ENCODE data around the gene ETS2.

The ETS2 gene

DNA sequence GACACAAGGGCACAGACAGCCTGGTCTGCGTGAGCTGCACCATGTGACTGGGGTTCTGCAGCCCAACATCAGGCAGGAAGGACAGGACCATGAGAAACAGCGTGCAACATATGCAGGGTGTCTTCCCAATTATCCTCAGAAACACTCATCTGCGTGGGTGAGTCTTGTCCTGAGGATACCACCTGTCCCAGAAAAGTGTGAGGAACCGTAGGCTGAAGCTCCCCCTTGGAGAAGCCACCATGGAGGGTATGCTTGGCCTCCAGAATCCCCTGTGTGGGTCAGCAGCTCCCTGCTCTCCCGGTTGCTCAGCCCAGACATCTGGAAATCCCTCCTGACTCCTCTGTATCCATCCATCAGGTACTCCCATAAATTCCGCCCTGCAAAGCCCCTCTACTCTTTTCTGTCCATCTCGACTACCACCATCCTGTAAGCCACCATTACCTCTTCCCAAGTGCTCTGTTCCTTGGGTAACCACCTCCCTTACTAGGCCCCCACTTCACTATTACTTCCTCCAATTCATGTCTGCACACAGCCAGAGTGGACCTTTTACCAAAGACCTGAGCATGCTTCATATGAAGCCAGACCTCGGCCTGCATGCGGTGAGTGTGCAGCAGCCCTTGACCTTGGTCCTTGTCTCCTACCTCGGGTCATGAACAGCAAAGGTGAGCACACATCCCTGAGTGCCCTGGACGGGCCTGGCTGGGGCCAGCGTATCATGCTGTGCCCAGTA is 33.0 kb downstream of the ETS2 start:
- peak; percentile 23; the same call in 2 of the 3 replicates for ATAC-seq
- TF ChIP-seq SNAI2 (CRISPR knock-in tag; IDR thresholded peaks at IDR 0.05): no peak
- TF ChIP-seq GLIS3 (CRISPR knock-in tag; IDR thresholded peaks at IDR 0.05): no peak
- TF ChIP-seq ZFP3 (CRISPR knock-in tag; IDR thresholded peaks at IDR 0.05): no peak
- TF ChIP-seq, protein P1, sequence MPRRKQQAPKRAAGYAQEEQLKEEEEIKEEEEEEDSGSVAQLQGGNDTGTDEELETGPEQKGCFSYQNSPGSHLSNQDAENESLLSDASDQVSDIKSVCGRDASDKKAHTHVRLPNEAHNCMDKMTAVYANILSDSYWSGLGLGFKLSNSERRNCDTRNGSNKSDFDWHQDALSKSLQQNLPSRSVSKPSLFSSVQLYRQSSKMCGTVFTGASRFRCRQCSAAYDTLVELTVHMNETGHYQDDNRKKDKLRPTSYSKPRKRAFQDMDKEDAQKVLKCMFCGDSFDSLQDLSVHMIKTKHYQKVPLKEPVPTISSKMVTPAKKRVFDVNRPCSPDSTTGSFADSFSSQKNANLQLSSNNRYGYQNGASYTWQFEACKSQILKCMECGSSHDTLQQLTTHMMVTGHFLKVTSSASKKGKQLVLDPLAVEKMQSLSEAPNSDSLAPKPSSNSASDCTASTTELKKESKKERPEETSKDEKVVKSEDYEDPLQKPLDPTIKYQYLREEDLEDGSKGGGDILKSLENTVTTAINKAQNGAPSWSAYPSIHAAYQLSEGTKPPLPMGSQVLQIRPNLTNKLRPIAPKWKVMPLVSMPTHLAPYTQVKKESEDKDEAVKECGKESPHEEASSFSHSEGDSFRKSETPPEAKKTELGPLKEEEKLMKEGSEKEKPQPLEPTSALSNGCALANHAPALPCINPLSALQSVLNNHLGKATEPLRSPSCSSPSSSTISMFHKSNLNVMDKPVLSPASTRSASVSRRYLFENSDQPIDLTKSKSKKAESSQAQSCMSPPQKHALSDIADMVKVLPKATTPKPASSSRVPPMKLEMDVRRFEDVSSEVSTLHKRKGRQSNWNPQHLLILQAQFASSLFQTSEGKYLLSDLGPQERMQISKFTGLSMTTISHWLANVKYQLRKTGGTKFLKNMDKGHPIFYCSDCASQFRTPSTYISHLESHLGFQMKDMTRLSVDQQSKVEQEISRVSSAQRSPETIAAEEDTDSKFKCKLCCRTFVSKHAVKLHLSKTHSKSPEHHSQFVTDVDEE (CRISPR knock-in tag; IDR thresholded peaks at IDR 0.05): no peak
- no peak for TF ChIP-seq CSDC2 (CRISPR knock-in tag; IDR thresholded peaks at IDR 0.05)
- TF ChIP-seq ARNTL (CRISPR knock-in tag; IDR thresholded peaks at IDR 0.05; ENCODE audit: borderline replicate concordance, low read depth): no peak
- no peak for TF ChIP-seq ZFP30 (CRISPR knock-in tag; IDR thresholded peaks at IDR 0.05)

DNA sequence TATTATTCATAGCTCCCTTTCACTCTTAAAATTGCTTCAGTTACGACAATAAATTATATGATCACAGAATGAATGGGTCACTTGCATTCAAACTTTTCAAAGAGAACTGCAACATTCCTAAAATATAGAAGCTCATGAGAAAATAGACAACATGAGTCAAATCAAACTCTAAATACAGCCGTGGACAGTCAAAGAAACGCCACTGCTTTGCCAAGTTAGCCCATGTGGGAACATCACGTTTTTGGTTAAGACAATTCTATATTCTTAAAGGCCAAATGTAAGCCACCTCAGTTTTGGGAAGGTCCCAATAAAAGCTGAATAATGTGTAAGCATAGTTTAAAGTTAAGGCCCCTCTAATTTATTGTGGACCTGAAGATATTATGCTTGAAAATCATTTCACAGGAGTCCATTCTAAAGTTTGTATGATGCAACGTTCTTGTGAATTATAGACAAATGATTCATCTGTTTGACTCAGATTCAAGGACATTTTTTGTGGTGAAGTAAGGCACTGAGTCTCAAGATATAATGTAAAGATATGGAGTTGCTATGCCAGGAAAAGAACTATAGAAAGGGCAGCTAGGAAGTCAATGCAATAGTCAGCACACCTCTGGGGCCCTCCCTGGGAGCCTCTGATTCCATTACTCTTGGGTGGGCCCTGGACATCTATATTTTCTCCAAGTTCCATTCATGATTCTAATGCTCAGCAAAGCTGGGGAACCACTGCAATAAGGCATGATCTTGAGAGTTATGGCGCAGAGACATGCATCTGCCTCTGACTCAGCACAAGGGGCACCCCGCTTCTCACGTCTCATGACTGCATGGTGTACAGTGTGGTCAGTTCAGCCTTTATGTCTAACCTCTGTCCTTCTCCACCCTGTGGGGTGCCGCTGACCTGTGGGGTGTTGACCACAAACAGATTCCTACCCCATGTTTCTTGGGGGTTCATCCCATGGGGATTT is 33.9 kb downstream of the ETS2 start:
- TF ChIP-seq ESRRG (CRISPR knock-in tag; IDR thresholded peaks at IDR 0.05): no peak
- TF ChIP-seq, protein P2, sequence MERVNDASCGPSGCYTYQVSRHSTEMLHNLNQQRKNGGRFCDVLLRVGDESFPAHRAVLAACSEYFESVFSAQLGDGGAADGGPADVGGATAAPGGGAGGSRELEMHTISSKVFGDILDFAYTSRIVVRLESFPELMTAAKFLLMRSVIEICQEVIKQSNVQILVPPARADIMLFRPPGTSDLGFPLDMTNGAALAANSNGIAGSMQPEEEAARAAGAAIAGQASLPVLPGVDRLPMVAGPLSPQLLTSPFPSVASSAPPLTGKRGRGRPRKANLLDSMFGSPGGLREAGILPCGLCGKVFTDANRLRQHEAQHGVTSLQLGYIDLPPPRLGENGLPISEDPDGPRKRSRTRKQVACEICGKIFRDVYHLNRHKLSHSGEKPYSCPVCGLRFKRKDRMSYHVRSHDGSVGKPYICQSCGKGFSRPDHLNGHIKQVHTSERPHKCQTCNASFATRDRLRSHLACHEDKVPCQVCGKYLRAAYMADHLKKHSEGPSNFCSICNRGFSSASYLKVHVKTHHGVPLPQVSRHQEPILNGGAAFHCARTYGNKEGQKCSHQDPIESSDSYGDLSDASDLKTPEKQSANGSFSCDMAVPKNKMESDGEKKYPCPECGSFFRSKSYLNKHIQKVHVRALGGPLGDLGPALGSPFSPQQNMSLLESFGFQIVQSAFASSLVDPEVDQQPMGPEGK (CRISPR knock-in tag; IDR thresholded peaks at IDR 0.05; ENCODE audit: borderline replicate concordance): no peak
- TF ChIP-seq, protein P1 (CRISPR knock-in tag; IDR thresholded peaks at IDR 0.05): no peak
- no peak for TF ChIP-seq TCF4 (CRISPR knock-in tag; IDR thresholded peaks at IDR 0.05; ENCODE audit: borderline replicate concordance)
- no peak for TF ChIP-seq ISL1 (CRISPR knock-in tag; IDR thresholded peaks at IDR 0.05)
- no peak for TF ChIP-seq ZFP3 (CRISPR knock-in tag; IDR thresholded peaks at IDR 0.05)
- ATAC-seq: peak; percentile 80

DNA sequence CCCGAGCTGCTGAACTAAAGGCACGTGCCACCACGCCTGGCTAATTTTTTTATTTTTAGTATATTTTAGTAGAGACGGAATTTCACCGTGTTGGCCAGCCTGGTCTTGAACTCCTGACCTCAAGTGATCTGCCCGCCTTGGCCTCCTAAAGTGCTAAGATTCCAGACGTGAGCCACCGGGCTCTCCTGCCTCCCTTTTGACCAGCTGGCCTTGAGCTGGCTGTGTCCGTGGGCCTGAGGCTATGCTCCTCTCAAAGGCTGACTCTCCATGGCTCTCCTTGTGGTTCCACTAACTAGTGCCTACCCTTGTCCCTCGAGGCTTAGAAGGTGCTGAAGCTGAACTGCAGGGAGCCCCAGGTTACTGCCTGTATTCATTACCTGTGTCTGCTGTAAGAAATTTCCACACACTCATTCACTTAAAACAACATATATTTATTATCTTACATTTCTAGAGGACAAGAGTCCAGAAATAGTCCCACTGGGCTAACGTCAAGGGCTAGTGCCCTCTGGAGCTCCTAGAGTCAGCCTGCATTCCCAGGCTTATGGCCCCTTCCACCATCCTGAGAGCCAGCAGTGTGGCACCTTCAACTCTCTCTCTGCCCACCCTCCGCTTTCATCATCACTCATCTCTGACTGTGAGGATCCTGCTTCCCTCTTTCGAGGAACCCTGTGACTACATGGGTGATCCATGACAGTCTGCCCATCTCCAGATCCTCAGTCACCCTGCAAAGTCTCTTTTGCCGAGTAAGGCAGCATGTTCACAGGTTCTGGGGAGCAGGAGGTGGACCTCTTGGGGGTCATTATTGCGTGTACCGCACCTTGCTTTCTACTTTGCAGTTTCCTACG is 34.9 kb downstream of the ETS2 start:
- no peak for ATAC-seq
- TF ChIP-seq ZNF8 (CRISPR knock-in tag; IDR thresholded peaks at IDR 0.05) (no peak), GLIS3 (CRISPR knock-in tag; IDR thresholded peaks at IDR 0.05) (no peak), ESRRG (CRISPR knock-in tag; IDR thresholded peaks at IDR 0.05) (no peak), BACH2 (CRISPR knock-in tag; IDR thresholded peaks at IDR 0.05; ENCODE audit: borderline replicate concordance) (no peak), TOX (CRISPR knock-in tag; IDR thresholded peaks at IDR 0.05; ENCODE audit: borderline replicate concordance) (no peak), ARNTL (CRISPR knock-in tag; IDR thresholded peaks at IDR 0.05; ENCODE audit: borderline replicate concordance, low read depth) (no peak), ZC3H10 (CRISPR knock-in tag; IDR thresholded peaks at IDR 0.05) (no peak), ZFP30 (CRISPR knock-in tag; IDR thresholded peaks at IDR 0.05) (no peak), PPARA (CRISPR knock-in tag; IDR thresholded peaks at IDR 0.05; ENCODE audit: borderline replicate concordance) (no peak)
- TF ChIP-seq, protein P2 (CRISPR knock-in tag; IDR thresholded peaks at IDR 0.05; ENCODE audit: borderline replicate concordance): no peak
- TF ChIP-seq, protein P3, sequence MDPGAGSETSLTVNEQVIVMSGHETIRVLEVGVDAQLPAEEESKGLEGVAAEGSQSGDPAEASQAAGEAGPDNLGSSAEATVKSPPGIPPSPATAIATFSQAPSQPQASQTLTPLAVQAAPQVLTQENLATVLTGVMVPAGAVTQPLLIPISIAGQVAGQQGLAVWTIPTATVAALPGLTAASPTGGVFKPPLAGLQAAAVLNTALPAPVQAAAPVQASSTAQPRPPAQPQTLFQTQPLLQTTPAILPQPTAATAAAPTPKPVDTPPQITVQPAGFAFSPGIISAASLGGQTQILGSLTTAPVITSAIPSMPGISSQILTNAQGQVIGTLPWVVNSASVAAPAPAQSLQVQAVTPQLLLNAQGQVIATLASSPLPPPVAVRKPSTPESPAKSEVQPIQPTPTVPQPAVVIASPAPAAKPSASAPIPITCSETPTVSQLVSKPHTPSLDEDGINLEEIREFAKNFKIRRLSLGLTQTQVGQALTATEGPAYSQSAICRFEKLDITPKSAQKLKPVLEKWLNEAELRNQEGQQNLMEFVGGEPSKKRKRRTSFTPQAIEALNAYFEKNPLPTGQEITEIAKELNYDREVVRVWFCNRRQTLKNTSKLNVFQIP (CRISPR knock-in tag; IDR thresholded peaks at IDR 0.05; ENCODE audit: borderline replicate concordance, low read depth): no peak
- TF ChIP-seq, protein P4, sequence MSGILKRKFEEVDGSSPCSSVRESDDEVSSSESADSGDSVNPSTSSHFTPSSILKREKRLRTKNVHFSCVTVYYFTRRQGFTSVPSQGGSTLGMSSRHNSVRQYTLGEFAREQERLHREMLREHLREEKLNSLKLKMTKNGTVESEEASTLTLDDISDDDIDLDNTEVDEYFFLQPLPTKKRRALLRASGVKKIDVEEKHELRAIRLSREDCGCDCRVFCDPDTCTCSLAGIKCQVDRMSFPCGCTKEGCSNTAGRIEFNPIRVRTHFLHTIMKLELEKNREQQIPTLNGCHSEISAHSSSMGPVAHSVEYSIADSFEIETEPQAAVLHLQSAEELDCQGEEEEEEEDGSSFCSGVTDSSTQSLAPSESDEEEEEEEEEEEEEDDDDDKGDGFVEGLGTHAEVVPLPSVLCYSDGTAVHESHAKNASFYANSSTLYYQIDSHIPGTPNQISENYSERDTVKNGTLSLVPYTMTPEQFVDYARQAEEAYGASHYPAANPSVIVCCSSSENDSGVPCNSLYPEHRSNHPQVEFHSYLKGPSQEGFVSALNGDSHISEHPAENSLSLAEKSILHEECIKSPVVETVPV (CRISPR knock-in tag; IDR thresholded peaks at IDR 0.05): no peak

All from SK-N-SH treated with all-trans-retinoic acid at 6 μM for 48 hours (cell line).